IPS-18a (cell line): ENCODE measurements around the gene KLHL29.

Source experiments
- H3K27ac ChIP-seq: one replicate; pipeline ENCODE4 v1.5.1; 2013; ENCODE audit warnings: low read length
- H3K27me3 ChIP-seq: one replicate; pipeline ENCODE4 v1.6.1; 2013; ENCODE audit warnings: mild to moderate bottlenecking, low read length; ENCODE audit not compliant: control insufficient read depth, insufficient read depth
- H3K36me3 ChIP-seq: one replicate; pipeline ENCODE4 v1.6.1; 2013; ENCODE audit warnings: low read depth, low read length; ENCODE audit not compliant: control insufficient read depth
- H3K4me1 ChIP-seq: one replicate; pipeline ENCODE4 v1.6.1; 2013; ENCODE audit warnings: low read depth, low read length; ENCODE audit not compliant: control insufficient read depth
- H3K4me3 ChIP-seq: one replicate; pipeline ENCODE4 v1.5.1; 2013; ENCODE audit warnings: low read length
- H3K9ac ChIP-seq: one replicate; pipeline ENCODE4 v1.6.1; 2013; ENCODE audit warnings: mild to moderate bottlenecking, low read length, moderate library complexity
- H3K9me3 ChIP-seq: one replicate; pipeline ENCODE4 v1.6.1; 2013; ENCODE audit warnings: low read depth, low read length; ENCODE audit not compliant: control insufficient read depth

Gene KLHL29

GRCh38 chr2:23400703-23401102, 15.7 kb downstream of the KLHL29 start:
- H3K9me3 ChIP-seq, result no peaks in the 10 kb centered on the region
- no peaks in the 10 kb centered on the region for H3K36me3 ChIP-seq

GRCh38 chr2:23401427-23402204, 16.6 kb downstream of the KLHL29 start:
- H3K9me3 ChIP-seq, result no peaks in the 10 kb centered on the region
- H3K36me3 ChIP-seq, result no peaks in the 10 kb centered on the region
- H3K9ac ChIP-seq, result no peak overlapping the region
- no peak overlapping the region for H3K4me3 ChIP-seq
- H3K27ac ChIP-seq, result no peak overlapping the region
- no peaks in the 10 kb centered on the region for H3K27me3 ChIP-seq
- peaks cover 18% of the 10 kb centered on the region for H3K4me1 ChIP-seq

More at GRCh38 chr2:23400703-23401102, 15.7 kb downstream of the KLHL29 start:
- Histone ChIP-seq H3K27me3 (no peaks in the 10 kb centered on the region), H3K9ac (no peak overlapping the region), H3K4me1 (peaks cover 18% of the 10 kb centered on the region), H3K4me3 (no peak overlapping the region), H3K27ac (no peak overlapping the region)

- H3K27ac ChIP-seq, result no peak overlapping the region
- no peak overlapping the region for H3K9ac ChIP-seq
- no peaks in the 10 kb centered on the region for H3K9me3 ChIP-seq
- no peaks in the 10 kb centered on the region for H3K36me3 ChIP-seq
- H3K4me1 ChIP-seq, result peaks cover 18% of the 10 kb centered on the region
- no peaks in the 10 kb centered on the region for H3K27me3 ChIP-seq
- H3K4me3 ChIP-seq, result no peak overlapping the region
Measured at GRCh38 chr2:23402205-23402740, 17.3 kb downstream of the KLHL29 start.

GRCh38 chr2:23404426-23404825, 19.4 kb downstream of the KLHL29 start:
- Histone ChIP-seq H3K4me1 (peaks cover 18% of the 10 kb centered on the region), H3K36me3 (no peaks in the 10 kb centered on the region), H3K4me3 (peak overlapping the region; percentile 2), H3K27ac (peak overlapping the region; percentile 40), H3K27me3 (no peaks in the 10 kb centered on the region), H3K9me3 (no peaks in the 10 kb centered on the region), H3K9ac (no peak overlapping the region)

- no peaks in the 10 kb centered on the region for H3K36me3 ChIP-seq
- peaks cover 7% of the 10 kb centered on the region for H3K4me1 ChIP-seq
- no peaks in the 10 kb centered on the region for H3K27me3 ChIP-seq
- no peak overlapping the region for H3K27ac ChIP-seq
- H3K9ac ChIP-seq, result no peak overlapping the region
- no peaks in the 10 kb centered on the region for H3K9me3 ChIP-seq
- no peak overlapping the region for H3K4me3 ChIP-seq
Measured at GRCh38 chr2:23409248-23409647, 24.3 kb downstream of the KLHL29 start.

GRCh38 chr2:23410596-23410995, 25.6 kb downstream of the KLHL29 start:
- Histone ChIP-seq H3K27ac (no peak overlapping the region), H3K9me3 (no peaks in the 10 kb centered on the region), H3K4me3 (no peak overlapping the region), H3K36me3 (no peaks in the 10 kb centered on the region), H3K9ac (no peak overlapping the region), H3K27me3 (no peaks in the 10 kb centered on the region), H3K4me1 (no peaks in the 10 kb centered on the region)

- no peaks in the 10 kb centered on the region for H3K36me3 ChIP-seq
- no peaks in the 10 kb centered on the region for H3K4me1 ChIP-seq
- H3K9me3 ChIP-seq, result no peaks in the 10 kb centered on the region
- H3K9ac ChIP-seq, result no peak overlapping the region
- no peak overlapping the region for H3K27ac ChIP-seq
- H3K27me3 ChIP-seq, result no peaks in the 10 kb centered on the region
- H3K4me3 ChIP-seq, result no peak overlapping the region
Measured at GRCh38 chr2:23411752-23412431, 26.9 kb downstream of the KLHL29 start.

- Histone ChIP-seq H3K36me3 (no peaks in the 10 kb centered on the region), H3K9ac (no peak overlapping the region), H3K27me3 (no peaks in the 10 kb centered on the region), H3K27ac (no peak overlapping the region), H3K9me3 (no peaks in the 10 kb centered on the region), H3K4me1 (no peaks in the 10 kb centered on the region), H3K4me3 (no peak overlapping the region)
Measured at GRCh38 chr2:23412556-23413155, 27.7 kb downstream of the KLHL29 start.

GRCh38 chr2:23413641-23414040, 28.7 kb downstream of the KLHL29 start:
- Histone ChIP-seq H3K9ac (no peak overlapping the region), H3K36me3 (no peaks in the 10 kb centered on the region), H3K4me1 (no peaks in the 10 kb centered on the region), H3K27ac (no peak overlapping the region), H3K4me3 (no peak overlapping the region), H3K9me3 (no peaks in the 10 kb centered on the region), H3K27me3 (no peaks in the 10 kb centered on the region)

GRCh38 chr2:23414106-23414505, 29.1 kb downstream of the KLHL29 start:
- Histone ChIP-seq H3K4me3 (no peak overlapping the region), H3K9me3 (no peaks in the 10 kb centered on the region), H3K36me3 (no peaks in the 10 kb centered on the region), H3K9ac (no peak overlapping the region), H3K27ac (no peak overlapping the region), H3K27me3 (no peaks in the 10 kb centered on the region), H3K4me1 (no peaks in the 10 kb centered on the region)

GRCh38 chr2:23414871-23415270, 29.9 kb downstream of the KLHL29 start:
- Histone ChIP-seq H3K9me3 (no peaks in the 10 kb centered on the region), H3K4me3 (no peak overlapping the region), H3K36me3 (no peaks in the 10 kb centered on the region), H3K9ac (no peak overlapping the region), H3K27ac (no peak overlapping the region), H3K27me3 (no peaks in the 10 kb centered on the region), H3K4me1 (no peaks in the 10 kb centered on the region)
